GM06990 (cell line): ENCODE data around the gene ZNF726.
"Not testable (repeated sequence)": the region's sequence is repeated elsewhere in the genome, so short reads cannot be mapped to it uniquely, and the experiment has no call there.

Experiments used
- DNase-seq: peaks from one replicate; pipeline ENCODE4 v3.0.0-alpha.2; 2011; ENCODE audit not compliant: insufficient read length; ENCODE audit errors: extremely low read depth
- H3K27me3 ChIP-seq: replicated peaks from 2 replicates; pipeline ENCODE4 v1.6.0; 2011; ENCODE audit warnings: low read length; ENCODE audit not compliant: control insufficient read depth, insufficient read depth
- H3K36me3 ChIP-seq: 2 replicates; pipeline ENCODE4 v1.5.1; 2011; ENCODE audit warnings: low read length; ENCODE audit not compliant: control insufficient read depth, insufficient read depth
- H3K4me3 ChIP-seq: replicated peaks from 2 replicates; pipeline ENCODE4 v1.5.1; 2011; ENCODE audit warnings: low read depth, mild to moderate bottlenecking, control low read depth, low read length
- CTCF ChIP-seq: IDR thresholded peaks from 2 replicates; pipeline ENCODE4 v1.5.1; 2011; ENCODE audit warnings: low read length, control low read depth, mild to moderate bottlenecking, inconsistent platforms; ENCODE audit not compliant: insufficient read depth, poor library complexity, severe bottlenecking

The ZNF726 gene

GRCh38 chr19:23916991-23917390 lies 2.3 kb downstream of the ZNF726 start:
- TF ChIP-seq CTCF: no peak
- Histone ChIP-seq H3K27me3 (no peaks in the 10 kb centered on the region), H3K36me3 (no peaks in the 10 kb centered on the region), H3K4me3 (no peak overlapping the region)
- no peak for DNase-seq

- TF ChIP-seq CTCF: no peak
- no peak overlapping the region for H3K4me3 ChIP-seq
- no peaks in the 10 kb centered on the region for H3K27me3 ChIP-seq
- no peak for DNase-seq
- H3K36me3 ChIP-seq: no peaks in the 10 kb centered on the region; the same call in 1 of the 2 replicates
These were observed 3.2 kb downstream of the ZNF726 start for GRCh38 chr19:23917856-23918255.

GRCh38 chr19:23925285-23925684 lies 10.6 kb downstream of the ZNF726 start:
- no peak for TF ChIP-seq CTCF
- DNase-seq: no peak
- Histone ChIP-seq H3K27me3 (no peaks in the 10 kb centered on the region), H3K36me3 (no peaks in the 10 kb centered on the region; the same call in none of the 2 replicates), H3K4me3 (no peak overlapping the region)

GRCh38 chr19:23932878-23933277 lies 18.2 kb downstream of the ZNF726 start:
- Histone ChIP-seq H3K36me3 (no peaks in the 10 kb centered on the region), H3K27me3 (no peaks in the 10 kb centered on the region), H3K4me3 (no peak overlapping the region)
- no peak for TF ChIP-seq CTCF
- no peak for DNase-seq

GRCh38 chr19:23937031-23937430 lies 22.3 kb downstream of the ZNF726 start:
- not testable (repeated sequence) for H3K36me3 ChIP-seq, H3K27me3 ChIP-seq, DNase-seq, H3K4me3 ChIP-seq

GRCh38 chr19:23943411-23943810 lies 28.7 kb downstream of the ZNF726 start:
- H3K36me3 ChIP-seq: no peaks in the 10 kb centered on the region
- TF ChIP-seq CTCF: no peak
- H3K4me3 ChIP-seq: no peak overlapping the region
- H3K27me3 ChIP-seq: no peaks in the 10 kb centered on the region
- DNase-seq: no peak
